AG08395 (cell line): ENCODE results near the gene CGB8.
"Not testable (repeated sequence)": the region's sequence is repeated elsewhere in the genome, so short reads cannot be mapped to it uniquely, and the experiment has no call there.

Experiments used
- DNase-seq: peaks from one replicate; pipeline ENCODE4 v3.0.0; 2012; ENCODE audit warnings: mixed read lengths, low spot score

Gene CGB8

GRCh38 chr19:49064768-49065611 lies 16.1 kb upstream of the CGB8 start, which contains the start of gene NTF4:
NTF4 (minus strand) TSS chr19:49064818; CDS start chr19:49061997, 2,821 bp downstream.
- DNase-seq: peak; percentile 31

- no peak for DNase-seq
These were observed 15.2 kb upstream of the CGB8 start for GRCh38 chr19:49064029-49064629.

- no peak for DNase-seq
These were observed 12.5 kb upstream of the CGB8 start for GRCh38 chr19:49061445-49061844.

- no peak for DNase-seq
These were observed 12.1 kb upstream of the CGB8 start for GRCh38 chr19:49061000-49061399.

GRCh38 chr19:49059053-49059452 lies 10.1 kb upstream of the CGB8 start:
- DNase-seq: no peak

- peak; percentile 65 for DNase-seq
These were observed 9.7 kb upstream of the CGB8 start for GRCh38 chr19:49058562-49058961.

- peak; percentile 88 for DNase-seq
These were observed 8.8 kb upstream of the CGB8 start, which contains the start of gene CGB7 for GRCh38 chr19:49057636-49058234. CGB7 (minus strand) TSS chr19:49057749; CDS start chr19:49055375, 2,374 bp downstream.

GRCh38 chr19:49056902-49057596 lies 8.1 kb upstream of the CGB8 start:
- DNase-seq: not testable (repeated sequence)

GRCh38 chr19:49056101-49056901 lies 7.4 kb upstream of the CGB8 start:
- peak; percentile 80 for DNase-seq

GRCh38 chr19:49050376-49051033 lies 1.6 kb upstream of the CGB8 start:
- peak; percentile 63 for DNase-seq

- DNase-seq: not testable (repeated sequence)
These were observed 923 bp upstream of the CGB8 start for GRCh38 chr19:49049834-49050233.

GRCh38 chr19:49043548-49043947 lies 5.4 kb downstream of the CGB8 start, which contains the start of gene CGB5:
CGB5 (plus strand) TSS chr19:49043848; CDS start chr19:49044210, 362 bp downstream.
- not testable (repeated sequence) for DNase-seq

- DNase-seq: not testable (repeated sequence)
These were observed 6.2 kb downstream of the CGB8 start for GRCh38 chr19:49042666-49043065.

- no peak for DNase-seq
These were observed 6.7 kb downstream of the CGB8 start for GRCh38 chr19:49042177-49042576.

GRCh38 chr19:49039736-49040135 lies 9.2 kb downstream of the CGB8 start:
- not testable (repeated sequence) for DNase-seq

GRCh38 chr19:49038557-49039276 lies 10.2 kb downstream of the CGB8 start:
- not testable (repeated sequence) for DNase-seq

- DNase-seq: not testable (repeated sequence)
These were observed 10.8 kb downstream of the CGB8 start for GRCh38 chr19:49038111-49038510.

GRCh38 chr19:49036815-49037214 lies 12.1 kb downstream of the CGB8 start, which contains the start of gene CGB1:
CGB1 (minus strand) TSS chr19:49036895; CDS start chr19:49036711, 184 bp downstream.
- DNase-seq: not testable (repeated sequence)

GRCh38 chr19:49031642-49032301 lies 17.1 kb downstream of the CGB8 start, which contains the start of gene CGB2:
CGB2 (plus strand) TSS chr19:49031890; CDS start chr19:49032096, 206 bp downstream.
- DNase-seq: not testable (repeated sequence)
